WI38 (cell line): ENCODE data around the gene ADAMTSL4.
"Not testable (repeated sequence)": the region's sequence is repeated elsewhere in the genome, so short reads cannot be mapped to it uniquely, and the experiment has no call there.

ENCODE experiments used
- H3K4me3 ChIP-seq: 2 replicates; pipeline ENCODE4 v1.5.1; 2011; ENCODE audit warnings: low read depth, mild to moderate bottlenecking, control low read depth, low read length
- CTCF ChIP-seq: IDR thresholded peaks from 2 replicates; pipeline ENCODE4 v1.5.1; 2012; ENCODE audit warnings: low read depth, mild to moderate bottlenecking, control low read depth, low read length

Gene ADAMTSL4

GRCh38 chr1:150601540-150601939, 52.3 kb downstream of the ADAMTSL4 start:
- H3K4me3 ChIP-seq: no peak overlapping the region
- TF ChIP-seq CTCF: no peak

GRCh38 chr1:150602372-150602771, 53.2 kb downstream of the ADAMTSL4 start:
- H3K4me3 ChIP-seq: not testable (repeated sequence)

GRCh38 chr1:150603711-150604110, 54.5 kb downstream of the ADAMTSL4 start:
- H3K4me3 ChIP-seq: no peak overlapping the region
- TF ChIP-seq CTCF: no peak

GRCh38 chr1:150604226-150604588, 55.0 kb downstream of the ADAMTSL4 start:
- no peak for TF ChIP-seq CTCF
- H3K4me3 ChIP-seq: no peak overlapping the region

GRCh38 chr1:150605451-150605731, 56.2 kb downstream of the ADAMTSL4 start:
- not testable (repeated sequence) for H3K4me3 ChIP-seq

- TF ChIP-seq CTCF: no peak
- H3K4me3 ChIP-seq: no peak overlapping the region
These were observed 57.4 kb downstream of the ADAMTSL4 start for GRCh38 chr1:150606463-150607142.

GRCh38 chr1:150609732-150610131, 60.5 kb downstream of the ADAMTSL4 start:
- TF ChIP-seq CTCF: no peak
- no peak overlapping the region for H3K4me3 ChIP-seq
